NCI-H128 (cell line): ENCODE results near the gene GORAB.

Experiments used
- DNase-seq: peaks from one replicate; lab custom pipeline; 2025; ENCODE audit not compliant: unreplicated experiment; lab: John Stamatoyannopoulos, UW

Gene GORAB

DNA sequence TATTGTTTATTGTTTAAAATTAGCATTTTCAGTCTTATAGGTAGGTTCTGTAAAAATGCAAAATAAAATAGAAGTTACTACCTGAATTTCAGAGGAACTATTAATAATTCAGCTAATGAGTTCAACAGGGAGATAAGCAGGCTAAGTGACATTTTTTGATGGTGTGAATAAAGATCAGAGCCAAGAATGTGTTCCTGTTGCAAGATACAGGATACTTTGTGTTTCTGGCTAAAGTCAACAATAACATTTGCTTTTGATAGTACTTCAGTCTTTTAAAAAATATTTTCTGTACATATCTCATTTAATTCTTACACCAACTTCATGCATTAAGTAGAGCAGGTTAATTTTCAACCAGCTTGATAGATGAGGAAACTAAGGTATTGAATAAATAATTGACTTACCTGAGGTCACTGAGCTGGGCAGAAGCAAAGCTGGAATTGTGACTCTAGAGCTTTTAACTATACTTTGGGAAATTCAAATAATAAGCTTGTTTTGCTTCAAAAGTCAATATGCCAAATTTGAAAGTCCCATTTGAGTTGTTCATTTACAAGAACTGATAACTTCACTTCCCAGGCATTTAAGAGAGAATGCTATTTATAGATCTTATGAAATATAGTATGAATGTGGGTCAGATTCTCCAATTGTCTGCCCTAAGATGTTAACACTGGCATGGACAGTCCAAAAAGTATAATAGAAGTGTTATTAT is 6.0 kb downstream of the GORAB start:
- DNase-seq: no peak

DNA sequence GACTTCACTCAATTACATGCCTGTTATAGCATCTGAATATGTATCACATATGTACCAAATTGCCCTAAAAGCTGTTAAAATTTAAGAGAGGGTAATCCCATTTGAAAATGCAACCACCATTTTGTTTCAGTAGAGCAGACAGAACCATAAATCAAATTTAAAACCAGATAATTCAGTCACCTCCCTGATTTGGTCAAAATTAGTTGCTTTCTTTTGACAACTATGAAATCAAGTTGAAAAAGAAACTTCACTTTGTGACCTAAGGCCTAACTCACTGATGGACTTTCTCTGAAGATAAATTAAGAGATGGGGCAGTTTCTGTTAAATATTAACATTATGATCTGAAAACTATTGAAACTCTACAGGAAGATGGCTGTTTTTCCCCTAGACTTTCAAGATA is 6.7 kb downstream of the GORAB start:
- DNase-seq: no peak

DNA sequence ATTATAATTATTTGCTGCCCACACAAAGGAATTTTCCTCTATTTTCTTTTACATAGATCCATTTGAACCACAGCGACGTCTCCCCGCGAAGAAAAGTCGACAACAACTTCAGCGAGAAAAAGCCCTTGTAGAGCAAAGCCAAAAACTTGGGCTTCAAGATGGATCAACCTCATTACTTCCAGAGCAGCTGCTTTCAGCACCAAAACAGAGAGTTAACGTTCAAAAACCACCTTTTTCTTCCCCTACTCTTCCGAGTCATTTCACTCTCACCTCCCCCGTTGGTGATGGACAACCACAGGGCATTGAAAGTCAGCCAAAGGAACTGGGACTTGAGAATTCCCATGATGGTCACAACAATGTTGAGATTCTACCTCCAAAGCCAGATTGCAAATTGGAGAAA is 7.2 kb downstream of the GORAB start:
- no peak for DNase-seq

- DNase-seq: peak; percentile 24
Observed at GRCh38 chr1:170544624-170545023, 12.7 kb downstream of the GORAB start.

DNA sequence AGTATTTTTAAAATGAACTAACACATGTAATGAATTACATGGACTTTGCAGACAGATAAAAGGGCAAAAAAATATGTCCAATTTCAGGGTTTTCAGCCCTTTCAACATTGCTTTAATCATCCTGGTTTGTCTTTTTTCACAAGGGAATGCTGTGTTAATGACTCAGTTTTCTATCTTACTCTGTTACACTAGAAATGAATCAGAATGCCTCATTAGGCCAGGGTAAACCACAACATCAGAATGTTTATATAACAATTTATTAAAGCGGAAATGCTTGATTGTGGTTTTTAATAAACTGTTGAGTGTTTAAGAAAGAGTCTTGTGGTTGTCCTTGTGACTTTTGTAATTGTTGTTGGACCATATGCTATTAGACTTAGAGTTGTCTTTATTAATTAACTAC is 13.5 kb downstream of the GORAB start:
- no peak for DNase-seq

GRCh38 chr1:170547255-170547654 is 15.3 kb downstream of the GORAB start:
- no peak for DNase-seq

DNA sequence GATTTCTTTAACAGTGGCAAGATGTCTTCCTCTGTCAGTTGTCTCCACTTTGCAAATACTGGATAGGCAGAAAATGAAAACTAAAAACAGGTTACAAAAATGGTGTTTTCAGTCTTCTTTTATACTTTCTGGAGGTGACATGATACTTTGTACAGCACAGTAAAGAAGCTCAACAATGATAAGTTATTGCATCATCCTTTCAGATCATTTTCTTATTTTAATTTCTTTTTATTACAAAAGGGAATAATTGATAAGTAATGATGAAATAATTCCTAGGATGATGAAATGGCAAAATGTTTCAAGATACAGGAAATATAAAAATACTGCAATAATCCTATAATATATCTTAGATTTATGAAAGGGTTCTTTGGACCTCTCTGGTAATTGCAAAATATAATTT is 16.5 kb downstream of the GORAB start:
- no peak for DNase-seq

- DNase-seq: no peak
Observed at GRCh38 chr1:170555370-170555769, 23.4 kb downstream of the GORAB start.

- DNase-seq: no peak
Observed at GRCh38 chr1:170556917-170557316, 25.0 kb downstream of the GORAB start.

DNA sequence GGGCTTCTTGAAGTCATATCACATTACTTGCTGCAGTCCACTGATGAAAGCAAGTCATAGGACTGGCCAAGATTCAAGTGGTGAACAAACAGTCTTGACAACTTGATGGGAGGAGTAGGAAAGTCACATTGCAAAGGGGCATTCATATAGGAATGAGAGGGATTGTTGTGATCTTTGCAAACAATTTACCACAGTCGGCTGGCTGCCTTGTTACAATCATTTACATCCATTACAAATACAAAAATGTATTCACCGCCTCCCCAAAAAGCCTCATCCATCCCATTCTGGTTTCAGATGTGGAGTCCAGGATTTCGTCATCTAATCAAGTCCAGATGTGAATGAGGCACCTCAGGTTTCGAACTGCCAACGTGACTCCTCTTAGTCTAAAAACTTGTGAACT is 26.8 kb downstream of the GORAB start:
- no peak for DNase-seq

GRCh38 chr1:170559166-170559565 is 27.2 kb downstream of the GORAB start:
- no peak for DNase-seq

DNA sequence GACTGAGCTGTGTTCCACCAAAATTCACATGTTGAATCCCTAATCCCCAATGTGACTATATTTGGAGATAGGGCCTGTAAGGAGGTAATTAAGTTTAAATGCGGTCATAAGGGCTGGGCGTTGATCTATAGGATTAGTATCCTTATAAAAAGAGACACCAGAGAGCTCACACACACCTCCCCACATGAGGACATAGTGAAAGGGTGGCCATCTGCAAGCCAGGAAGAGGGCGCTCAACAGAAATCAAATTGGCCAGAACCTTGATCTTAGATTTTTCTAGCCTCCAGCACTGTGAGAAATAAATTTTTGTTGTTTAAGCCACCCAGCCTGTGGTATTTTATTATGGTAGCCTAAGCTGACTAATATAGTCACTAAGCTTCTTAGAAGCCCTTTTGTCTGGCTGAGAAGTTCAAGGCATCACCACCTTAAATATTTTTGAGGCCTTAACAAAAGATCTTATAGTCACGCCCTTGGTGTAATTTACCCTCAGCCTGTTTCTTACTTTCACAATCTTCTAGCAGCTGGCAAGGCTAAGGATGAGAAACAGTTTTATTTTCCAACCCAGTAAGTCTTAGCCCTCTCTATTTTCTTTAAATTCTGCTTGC is 28.8 kb downstream of the GORAB start:
- no peak for DNase-seq

DNA sequence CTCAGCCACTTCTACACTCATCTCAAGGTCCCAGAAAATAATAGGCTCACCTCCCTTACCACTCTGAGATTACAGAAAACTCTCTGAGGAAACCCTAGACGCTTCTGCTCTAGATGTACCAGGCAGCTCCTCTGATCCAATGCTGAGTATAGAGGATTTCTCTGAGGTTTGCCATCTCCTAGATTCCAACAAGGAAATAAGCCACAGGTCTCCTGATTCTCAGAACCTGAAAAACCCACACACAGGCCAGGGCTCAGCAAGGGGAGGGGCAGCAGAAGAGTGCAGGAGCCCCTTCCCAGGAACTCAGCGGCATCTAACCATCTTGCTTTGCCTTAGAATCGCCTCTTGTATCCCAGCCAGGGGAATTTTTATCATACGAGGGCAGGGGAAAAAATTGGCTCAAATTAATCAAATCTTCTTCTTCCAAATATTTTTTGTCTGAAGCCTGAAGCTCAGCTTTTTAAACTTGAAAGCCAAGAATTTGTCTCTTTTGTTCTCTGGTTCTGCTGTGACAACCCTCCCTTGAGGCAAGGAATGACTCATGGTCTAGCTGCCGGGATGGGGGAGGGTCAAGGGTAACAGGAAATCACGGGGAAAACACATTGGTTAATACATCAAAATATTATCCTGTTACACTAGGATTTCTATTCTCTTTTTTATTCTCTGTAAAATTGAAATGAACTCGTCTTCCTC is 30.8 kb downstream of the GORAB start:
- DNase-seq: no peak

GRCh38 chr1:170567214-170567613 is 35.2 kb downstream of the GORAB start:
- DNase-seq: no peak

GRCh38 chr1:170568197-170568596 is 36.2 kb downstream of the GORAB start:
- no peak for DNase-seq

GRCh38 chr1:170576980-170577379 is 45.0 kb downstream of the GORAB start:
- no peak for DNase-seq

- no peak for DNase-seq
Observed at GRCh38 chr1:170578359-170578758, 46.4 kb downstream of the GORAB start.

DNA sequence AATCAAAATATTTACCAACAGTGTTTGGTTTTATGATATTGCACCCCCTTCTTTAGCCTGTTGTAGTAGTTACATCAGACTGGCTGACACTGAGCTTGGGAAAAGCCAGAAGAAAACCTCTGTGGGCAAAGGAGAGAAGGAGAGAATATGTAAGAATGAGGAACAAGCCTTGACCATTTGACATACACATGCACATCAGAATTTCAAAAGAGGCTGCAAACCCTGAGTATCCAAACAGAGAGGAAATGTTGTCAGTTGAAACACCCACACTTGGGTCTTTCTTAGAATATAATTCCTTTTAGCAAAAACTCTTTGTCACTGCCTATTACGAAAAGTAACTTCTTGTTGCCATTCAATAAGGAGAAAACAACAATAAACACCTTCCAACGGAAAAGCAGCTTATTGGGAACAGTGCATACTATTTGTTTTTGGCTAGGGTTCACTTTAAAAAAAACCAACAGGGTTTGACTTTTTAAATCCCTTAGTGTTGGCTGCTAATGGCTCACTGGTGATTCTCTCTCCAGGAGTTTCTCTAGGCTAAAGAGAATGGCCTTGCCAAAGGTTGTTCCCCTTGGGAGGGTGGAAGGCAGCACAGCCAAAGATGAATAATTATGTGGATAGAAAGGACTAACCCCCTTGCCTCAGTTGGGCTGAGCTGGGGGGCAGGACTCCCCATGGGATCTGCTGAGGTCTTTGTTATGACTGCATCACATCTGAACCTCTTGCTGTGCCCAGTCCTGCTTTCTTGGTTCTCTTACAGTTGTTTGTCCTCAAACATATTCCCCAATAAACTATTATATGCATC is 48.9 kb downstream of the GORAB start:
- DNase-seq: no peak

- DNase-seq: no peak
Observed at GRCh38 chr1:170583186-170583585, 51.2 kb downstream of the GORAB start.

GRCh38 chr1:170586321-170587252 is 54.6 kb downstream of the GORAB start:
- no peak for DNase-seq

DNA sequence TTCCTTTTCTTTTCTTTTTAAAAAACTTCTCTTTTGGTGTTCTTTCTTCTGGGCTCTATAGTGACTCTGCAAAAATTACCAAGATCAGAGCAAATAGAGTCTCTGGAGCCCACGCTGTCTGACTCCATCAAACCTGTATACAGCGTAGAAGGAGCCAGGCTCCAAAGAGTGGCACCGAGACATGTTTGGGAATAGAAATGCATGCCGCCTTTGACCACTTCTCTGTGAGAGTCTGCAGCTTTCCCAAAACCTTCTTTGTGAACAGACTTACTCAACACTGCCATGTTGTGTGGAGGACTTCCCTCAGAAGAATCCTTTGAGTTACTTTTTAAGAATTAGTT is 55.3 kb downstream of the GORAB start:
- DNase-seq: no peak
